CD14-positive monocyte (primary cell): ENCODE data around the gene CLDN5. TPM values are rescaled to one million over a fixed set of nuclear protein-coding genes. Genes with fewer than 3 reads are reported as not detected.
A peak's percentile ranks its signal among the peaks of the same experiment; 100 is the strongest.

Experiments used
- DNase-seq, 3 donors: peaks; one replicate each; pipeline ENCODE4 v3.0.0-alpha.2; 2011 to 2022
- H2AFZ ChIP-seq: 2 replicates; pipeline ENCODE4 v1.6.0; 2012; ENCODE audit warnings: mild to moderate bottlenecking, low read depth, low read length, inconsistent platforms; ENCODE audit not compliant: insufficient read depth, poor library complexity, severe bottlenecking
- H3K27ac ChIP-seq, 2 donors: 1 replicate in 1 of 2; 2 replicates in 1 of 2; pipeline ENCODE4 v1.5.1; 2012 to 2013; ENCODE audit warnings: low read length in 2 of 2, control low read depth in 1 of 2, inconsistent platforms in 1 of 2, low read depth in 1 of 2, mild to moderate bottlenecking in 1 of 2
- H3K27me3 ChIP-seq, 2 donors: one replicate each; pipeline versions ENCODE4 v1.6.0 to v1.6.1; 2011 to 2013; ENCODE audit warnings: low read length in 2 of 2; ENCODE audit not compliant: control insufficient read depth in 2 of 2, insufficient read depth in 2 of 2
- H3K36me3 ChIP-seq, 2 donors: replicated peaks in 1 of 2; 1 replicate in 1 of 2; 2 replicates in 1 of 2; pipeline versions ENCODE4 v1.5.1 to v1.6.1; 2012 to 2013; ENCODE audit warnings: low read length in 2 of 2, control low read depth in 1 of 2, inconsistent platforms in 1 of 2, mild to moderate bottlenecking in 1 of 2; ENCODE audit not compliant: insufficient read depth in 2 of 2, control insufficient read depth in 1 of 2
- H3K4me1 ChIP-seq, 2 donors: 1 replicate in 1 of 2; 2 replicates in 1 of 2; pipeline versions ENCODE4 v1.5.1 to v1.6.1; 2012 to 2013; ENCODE audit warnings: low read length in 2 of 2, control low read depth in 1 of 2, inconsistent platforms in 1 of 2, mild to moderate bottlenecking in 1 of 2, moderate library complexity in 1 of 2; ENCODE audit not compliant: insufficient read depth in 2 of 2, control insufficient read depth in 1 of 2
- H3K4me2 ChIP-seq: replicated peaks from 2 replicates; pipeline ENCODE3; 2012; ENCODE audit warnings: low read length, moderate library complexity, mild to moderate bottlenecking; ENCODE audit not compliant: poor library complexity, severe bottlenecking; ENCODE audit errors: extremely low read depth
- H3K4me3 ChIP-seq, 3 experiments: fragments of 200-600 bp in 1 of 3; sonication (generic) in 1 of 3; replicated peaks in 1 of 3; 1 replicate in 2 of 3; 2 replicates in 1 of 3; pipeline ENCODE4 v1.5.1; 2011 to 2013; ENCODE audit warnings: low read length in 3 of 3, mild to moderate bottlenecking in 3 of 3, control low read depth in 2 of 3, low read depth in 2 of 3, inconsistent platforms in 1 of 3, moderate library complexity in 1 of 3
- H3K79me2 ChIP-seq: 2 replicates; pipeline ENCODE4 v1.6.0; 2012; ENCODE audit warnings: mild to moderate bottlenecking, control low read depth, inconsistent platforms, low read length, moderate library complexity; ENCODE audit not compliant: insufficient read depth
- H3K9ac ChIP-seq: 2 replicates; pipeline ENCODE4 v1.6.0; 2017; ENCODE audit warnings: low read length, mild to moderate bottlenecking; ENCODE audit not compliant: insufficient read depth, poor library complexity, severe bottlenecking
- H3K9me3 ChIP-seq, 2 donors: replicated peaks in 1 of 2; 1 replicate in 1 of 2; 2 replicates in 1 of 2; pipeline versions ENCODE4 v1.5.1 to v1.6.1; 2012 to 2013; ENCODE audit warnings: low read length in 2 of 2, control low read depth in 1 of 2; ENCODE audit not compliant: control insufficient read depth in 1 of 2, insufficient read depth in 1 of 2
- H4K20me1 ChIP-seq: 2 replicates; pipeline ENCODE4 v1.6.0; 2012; ENCODE audit warnings: mild to moderate bottlenecking, low read length, control low read depth, moderate library complexity; ENCODE audit not compliant: insufficient read depth
- H3K27ac Mint-ChIP-seq, 7 donors: one replicate each; pipeline ENCODE4 v1.8.0; 2020; ENCODE audit warnings: mild to moderate bottlenecking in 7 of 7, mixed read lengths in 7 of 7, moderate library complexity in 6 of 7, inconsistent platforms in 2 of 7
- H3K27me3 Mint-ChIP-seq, 3 donors: one replicate each; pipeline ENCODE4 v1.8.0; 2021 to 2022; ENCODE audit warnings: low read depth in 3 of 3, mild to moderate bottlenecking in 3 of 3, mixed read lengths in 3 of 3, moderate library complexity in 3 of 3, inconsistent platforms in 1 of 3
- H3K36me3 Mint-ChIP-seq, 2 donors: one replicate each; pipeline ENCODE4 v1.8.0; 2020; ENCODE audit warnings: mixed read lengths in 2 of 2, inconsistent platforms in 1 of 2, mild to moderate bottlenecking in 1 of 2
- H3K4me1 Mint-ChIP-seq: one replicate; pipeline ENCODE4 v1.8.0; 2020; ENCODE audit warnings: mild to moderate bottlenecking, mixed read lengths
- H3K4me3 Mint-ChIP-seq, 2 donors: one replicate each; pipeline ENCODE4 v1.8.0; 2020; ENCODE audit warnings: mild to moderate bottlenecking in 2 of 2, mixed read lengths in 2 of 2, moderate library complexity in 1 of 2
- H3K9me3 Mint-ChIP-seq, 7 donors: one replicate each; pipeline ENCODE4 v1.8.0; 2020 to 2022; ENCODE audit warnings: mixed read lengths in 7 of 7, mild to moderate bottlenecking in 6 of 7, moderate library complexity in 6 of 7, inconsistent platforms in 2 of 7
- WGBS: methylation state at CpG from one replicate; pipeline ENCODE4 v1.1.5; 2013; ENCODE audit warnings: missing lambda C conversion rate; ENCODE audit not compliant: insufficient coverage; 5-methylcytosine and 5-hydroxymethylcytosine counted together
- intact Hi-C, 2 donors: fragments of 100-400 bp; cut with micrococcal nuclease; formaldehyde crosslinking; loops; one replicate each; pipeline versions ENCODE4 v1.15.0 to v1.15.1; 2023
- polyA plus RNA-seq, 3 donors: library from polyadenylated mRNA; depleted of rRNA in 1 of 3; unstranded in 2 of 3; stranded (reverse) in 1 of 3; fragments of 300-500 nt in 2 of 3; fragments of >200 nt in 1 of 3; fragmentation: Illumina TruSeq in 2 of 3; gene quantifications; 1 replicate in 2 of 3; 2 replicates in 1 of 3; pipeline ENCODE4 v1.2.3, GENCODE V29; 2012 to 2021
- TF ChIP-seq, protein P1 (sequence below): fragments of 200-600 bp; IDR thresholded peaks from one replicate; pipeline ENCODE4 v1.8.0; 2022; ENCODE audit warnings: antibody characterized with exemption, mild to moderate bottlenecking

CLDN5 gene
- polyA plus RNA-seq, 3 donors = 0.05 to 0.35 (median 0.27) TPM

DNA sequence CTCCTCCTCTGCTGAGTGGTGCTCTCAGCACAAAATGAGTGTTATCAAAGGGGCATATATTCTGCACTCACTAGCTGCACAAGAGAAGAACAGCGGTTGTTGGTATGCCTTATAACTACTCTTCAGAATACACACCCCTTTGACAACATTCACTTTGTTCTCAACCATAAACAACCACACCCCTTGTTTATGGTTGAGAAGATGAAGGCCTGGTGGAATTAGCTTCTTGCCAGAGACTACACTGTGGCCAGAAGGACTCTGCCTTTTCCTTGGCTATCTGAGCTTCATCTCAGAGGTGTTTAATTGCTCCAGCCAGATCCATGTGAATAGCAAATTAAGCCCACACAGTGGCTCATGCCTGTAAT lies 45.0 kb upstream of the CLDN5 start:
- H3K27me3 ChIP-seq = no peaks in the 10 kb centered on the region
- no peak overlapping the region for H2AFZ ChIP-seq
- WGBS = no CpG with 5 or more reads among the region's 1 CpG
- peaks cover 2 to 6% (median 2%) of the 10 kb centered on the region in 3 donors for H3K27me3 Mint-ChIP-seq
- no peaks in the 10 kb centered on the region for H3K79me2 ChIP-seq
- H3K4me3 Mint-ChIP-seq = no peak overlapping the region
- H3K9me3 ChIP-seq = no peaks in the 10 kb centered on the region
- peaks cover 0 to 6% (median 0%) of the 10 kb centered on the region in 7 donors for H3K9me3 Mint-ChIP-seq
- H3K9ac ChIP-seq = no peak overlapping the region
- H3K27ac ChIP-seq = no peak overlapping the region
- TF ChIP-seq, protein P1, sequence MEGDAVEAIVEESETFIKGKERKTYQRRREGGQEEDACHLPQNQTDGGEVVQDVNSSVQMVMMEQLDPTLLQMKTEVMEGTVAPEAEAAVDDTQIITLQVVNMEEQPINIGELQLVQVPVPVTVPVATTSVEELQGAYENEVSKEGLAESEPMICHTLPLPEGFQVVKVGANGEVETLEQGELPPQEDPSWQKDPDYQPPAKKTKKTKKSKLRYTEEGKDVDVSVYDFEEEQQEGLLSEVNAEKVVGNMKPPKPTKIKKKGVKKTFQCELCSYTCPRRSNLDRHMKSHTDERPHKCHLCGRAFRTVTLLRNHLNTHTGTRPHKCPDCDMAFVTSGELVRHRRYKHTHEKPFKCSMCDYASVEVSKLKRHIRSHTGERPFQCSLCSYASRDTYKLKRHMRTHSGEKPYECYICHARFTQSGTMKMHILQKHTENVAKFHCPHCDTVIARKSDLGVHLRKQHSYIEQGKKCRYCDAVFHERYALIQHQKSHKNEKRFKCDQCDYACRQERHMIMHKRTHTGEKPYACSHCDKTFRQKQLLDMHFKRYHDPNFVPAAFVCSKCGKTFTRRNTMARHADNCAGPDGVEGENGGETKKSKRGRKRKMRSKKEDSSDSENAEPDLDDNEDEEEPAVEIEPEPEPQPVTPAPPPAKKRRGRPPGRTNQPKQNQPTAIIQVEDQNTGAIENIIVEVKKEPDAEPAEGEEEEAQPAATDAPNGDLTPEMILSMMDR = no peak
- no peaks in the 10 kb centered on the region for H3K36me3 ChIP-seq
- intact Hi-C loops = no loop called here
- H3K4me2 ChIP-seq = no peak overlapping the region
- H3K4me3 ChIP-seq = no peak overlapping the region
- DNase-seq = no peak
- peaks cover 10% of the 10 kb centered on the region for H3K4me1 Mint-ChIP-seq
- no peaks in the 10 kb centered on the region for H4K20me1 ChIP-seq
- H3K4me1 ChIP-seq = peaks cover 9 to 11% of the 10 kb centered on the region in 2 donors
- peak overlapping the region in 1 of 7 donors; percentile 35 for H3K27ac Mint-ChIP-seq
- no peaks in the 10 kb centered on the region for H3K36me3 Mint-ChIP-seq

DNA sequence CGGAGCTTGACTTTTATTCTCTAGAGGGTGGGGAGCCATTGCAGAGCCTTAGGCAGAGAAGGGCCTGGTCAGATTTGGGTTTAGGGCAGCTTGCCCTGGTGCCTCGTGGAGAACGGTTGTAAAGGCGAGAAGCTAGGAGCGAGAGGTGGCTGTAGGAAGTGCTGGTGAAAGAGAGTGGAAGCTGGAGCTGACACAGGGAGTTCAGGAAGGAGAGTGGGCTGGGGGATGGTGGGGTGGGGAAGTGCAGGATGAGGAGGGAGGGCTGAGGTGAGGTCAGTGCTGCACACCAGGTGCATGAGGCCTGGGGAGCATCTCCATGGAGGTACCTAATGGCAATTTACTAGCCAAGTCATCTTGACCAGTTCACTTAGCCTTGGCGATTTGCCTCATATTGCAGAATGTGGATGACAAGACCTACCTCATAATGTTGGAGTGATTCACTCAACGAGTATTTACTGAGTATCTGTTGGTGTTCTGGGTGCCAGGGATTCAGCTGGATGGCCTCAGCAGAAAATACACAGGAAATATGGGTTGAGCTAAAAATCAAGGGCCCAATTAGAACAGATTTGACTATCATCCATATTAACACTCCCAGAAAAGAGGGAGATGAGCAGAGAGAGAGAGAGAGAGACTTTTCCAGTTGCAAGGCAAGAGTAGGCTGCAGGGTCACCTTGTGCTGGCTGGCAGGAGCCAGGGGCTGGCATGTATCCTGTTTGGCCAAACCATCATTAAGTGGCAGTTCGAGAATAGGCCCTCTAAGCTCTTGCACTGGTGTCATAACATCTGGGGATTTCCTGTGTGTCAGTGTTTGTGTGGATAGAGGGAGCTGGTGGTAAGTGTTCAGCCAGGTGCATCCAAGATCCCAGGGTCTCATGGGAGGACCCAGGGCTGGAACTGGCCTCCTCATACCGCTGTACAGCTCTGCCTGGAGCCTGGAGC lies 44.4 kb upstream of the CLDN5 start:
- peaks cover 2 to 4% (median 2%) of the 10 kb centered on the region in 3 donors for H3K27me3 Mint-ChIP-seq
- no peaks in the 10 kb centered on the region for H3K36me3 Mint-ChIP-seq
- peaks cover 10% of the 10 kb centered on the region for H3K4me1 Mint-ChIP-seq
- H3K9me3 Mint-ChIP-seq = peaks cover 0 to 10% (median 0%) of the 10 kb centered on the region in 7 donors
- H4K20me1 ChIP-seq = no peaks in the 10 kb centered on the region
- H3K27me3 ChIP-seq = no peaks in the 10 kb centered on the region
- WGBS = 89% methylated on average over 7 of the region's 9 CpGs
- no peak overlapping the region for H3K4me2 ChIP-seq
- no peak overlapping the region for H3K27ac ChIP-seq
- DNase-seq = no peak
- peaks cover 9 to 11% of the 10 kb centered on the region in 2 donors for H3K4me1 ChIP-seq
- no peak overlapping the region for H3K9ac ChIP-seq
- intact Hi-C loops = no loop called here
- no peak overlapping the region for H2AFZ ChIP-seq
- TF ChIP-seq, protein P1 = no peak
- no peak overlapping the region for H3K4me3 Mint-ChIP-seq
- peak overlapping the region in 2 of 7 donors; percentile 36 to 76 for H3K27ac Mint-ChIP-seq
- H3K79me2 ChIP-seq = no peaks in the 10 kb centered on the region
- H3K4me3 ChIP-seq = no peak overlapping the region
- no peaks in the 10 kb centered on the region for H3K9me3 ChIP-seq
- no peaks in the 10 kb centered on the region for H3K36me3 ChIP-seq
